Caco-2 (cell line): Measurements from ENCODE around the gene TYW5. TPM values are rescaled to one million over a fixed set of nuclear protein-coding genes. Genes with fewer than 3 reads are reported as not detected.

Source experiments
- BruUV-seq: library from RNA; stranded (reverse); fragments of 400-500 nt; replicated peaks from 2 replicates; lab custom pipeline; 2021; lab: Mats Ljungman, UMichigan
- CTCF ChIA-PET: fragments of 300-600 bp; sonication (Branson Sonifier 250); formaldehyde crosslinking; loops from one replicate; lab custom pipeline; 2022; ENCODE audit warnings: antibody characterized with exemption; lab: Charles Lee
- POLR2A ChIA-PET: fragments of 300-600 bp; sonication (Branson Sonifier 250); formaldehyde crosslinking; loops from one replicate; lab custom pipeline; 2022; ENCODE audit warnings: antibody characterized with exemption; lab: Charles Lee
- DNase-seq, 2 experiments: peaks; one replicate each; pipeline versions ENCODE4 v3.0.0 to v3.0.0-alpha.2; 2020 to 2022
- H3K27me3 ChIP-seq: replicated peaks from 2 replicates; pipeline ENCODE4 v1.6.0; 2011; ENCODE audit warnings: low read length; ENCODE audit not compliant: control insufficient read depth, insufficient read depth
- H3K36me3 ChIP-seq: 2 replicates; pipeline ENCODE4 v1.5.1; 2011; ENCODE audit warnings: low read length; ENCODE audit not compliant: control insufficient read depth, insufficient read depth
- H3K4me1 ChIP-seq: fragments of 250-450 bp; sonication (Bioruptor Pico); 2 replicates; pipeline ENCODE4 v1.5.1; 2020; ENCODE audit warnings: mild to moderate bottlenecking
- H3K4me3 ChIP-seq: 2 replicates; pipeline ENCODE4 v1.5.1; 2011; ENCODE audit warnings: low read depth, mild to moderate bottlenecking, control low read depth, low read length
- H3K9me3 ChIP-seq: fragments of 250-450 bp; sonication (Bioruptor Pico); 2 replicates; pipeline ENCODE4 v1.5.1; 2020; ENCODE audit warnings: mild to moderate bottlenecking, moderate library complexity
- H3K27ac Mint-ChIP-seq: one replicate; pipeline ENCODE4 v1.8.0; 2022; ENCODE audit warnings: mixed read lengths; ENCODE audit not compliant: unreplicated experiment
- H3K27me3 Mint-ChIP-seq: one replicate; pipeline ENCODE4 v1.8.0; 2022; ENCODE audit warnings: mixed read lengths; ENCODE audit not compliant: insufficient read depth, unreplicated experiment
- H3K36me3 Mint-ChIP-seq: one replicate; pipeline ENCODE4 v1.8.0; 2022; ENCODE audit warnings: mild to moderate bottlenecking, mixed read lengths; ENCODE audit not compliant: insufficient read depth, unreplicated experiment
- H3K4me1 Mint-ChIP-seq: one replicate; pipeline ENCODE4 v1.8.0; 2022; ENCODE audit warnings: low read depth, mixed read lengths; ENCODE audit not compliant: unreplicated experiment
- H3K4me3 Mint-ChIP-seq: one replicate; pipeline ENCODE4 v1.8.0; 2022; ENCODE audit warnings: mild to moderate bottlenecking, moderate library complexity, mixed read lengths; ENCODE audit not compliant: unreplicated experiment
- H3K9me3 Mint-ChIP-seq: one replicate; pipeline ENCODE4 v1.8.0; 2022; ENCODE audit warnings: mixed read lengths; ENCODE audit not compliant: unreplicated experiment
- CTCF ChIP-seq, 2 experiments: fragments of 200-600 bp in 1 of 2; IDR thresholded peaks; 1 replicate in 1 of 2; 2 replicates in 1 of 2; pipeline versions ENCODE4 v1.5.1 to v1.8.0; 2011 to 2022; ENCODE audit warnings: antibody characterized with exemption in 1 of 2, control low read depth in 1 of 2, inconsistent platforms in 1 of 2, low read depth in 1 of 2, low read length in 1 of 2, mild to moderate bottlenecking in 1 of 2, moderate library complexity in 1 of 2; ENCODE audit not compliant: insufficient read depth in 1 of 2, severe bottlenecking in 1 of 2, unreplicated experiment in 1 of 2
- intact Hi-C: fragments of 100-400 bp; cut with micrococcal nuclease; formaldehyde crosslinking; loops from one replicate; pipeline ENCODE4 v1.10.0; 2022; ENCODE audit not compliant: unreplicated experiment
- total RNA-seq: library from RNA; stranded (reverse); gene quantifications from 2 replicates; pipeline ENCODE4 v1.2.3, GENCODE V29; 2022

The TYW5 gene
- total RNA-seq, 1 experiment from 2014 or later = 13.9 TPM

GRCh38 chr2:199946836-199947235 is 8.5 kb downstream of the TYW5 start:
- no TSS peak for BruUV-seq
- no peak for DNase-seq
- no peak overlapping the region for H3K27ac Mint-ChIP-seq
- no peaks in the 10 kb centered on the region for H3K9me3 Mint-ChIP-seq
- Histone ChIP-seq H3K4me3 (no peak overlapping the region), H3K36me3 (no peaks in the 10 kb centered on the region; the same call in 1 of the 2 replicates), H3K9me3 (no peaks in the 10 kb centered on the region), H3K27me3 (no peaks in the 10 kb centered on the region), H3K4me1 (0 out of 2 replicates have a peak, but pooled peaks cover 4% of the 10 kb centered on the region)
- TF ChIP-seq CTCF (IDR thresholded peaks at IDR 0.05; ENCODE audit: insufficient read depth in 1 of 2, low read depth in 1 of 2, low read length in 1 of 2, severe bottlenecking in 1 of 2, unreplicated experiment in 1 of 2) = no peak
- POLR2A ChIA-PET = interaction anchor here (0.6 kb wide), 1 partner anchor 11 kb away, joined by 3 read pairs; no protein-coding TSS in a partner anchor
- no peak overlapping the region for H3K4me3 Mint-ChIP-seq
- CTCF ChIA-PET = no interaction called here
- intact Hi-C loops = no loop called here
- no peaks in the 10 kb centered on the region for H3K27me3 Mint-ChIP-seq
- H3K36me3 Mint-ChIP-seq = peaks cover 58% of the 10 kb centered on the region
- H3K4me1 Mint-ChIP-seq = no peaks in the 10 kb centered on the region

- H3K36me3 ChIP-seq = no peaks in the 10 kb centered on the region; the same call in 1 of the 2 replicates
- Mint-ChIP-seq H3K4me1 (no peaks in the 10 kb centered on the region), H3K4me3 (no peak overlapping the region), H3K36me3 (peaks cover 58% of the 10 kb centered on the region), H3K27me3 (no peaks in the 10 kb centered on the region), H3K27ac (no peak overlapping the region), H3K9me3 (no peaks in the 10 kb centered on the region)
- no peaks in the 10 kb centered on the region for H3K9me3 ChIP-seq
- no peak overlapping the region for H3K4me3 ChIP-seq
- ChIA-PET POLR2A (interaction anchor here (0.6 kb wide), 1 partner anchor 12 kb away, joined by 3 read pairs; no protein-coding TSS in a partner anchor), CTCF (no interaction called here)
- TF ChIP-seq CTCF (IDR thresholded peaks at IDR 0.05; ENCODE audit: insufficient read depth in 1 of 2, low read depth in 1 of 2, low read length in 1 of 2, severe bottlenecking in 1 of 2, unreplicated experiment in 1 of 2) = no peak
- DNase-seq = no peak
- no TSS peak for BruUV-seq
- intact Hi-C loops = no loop called here
- H3K27me3 ChIP-seq = no peaks in the 10 kb centered on the region
- H3K4me1 ChIP-seq = 0 out of 2 replicates have a peak, but pooled peaks cover 4% of the 10 kb centered on the region
These were observed 9.1 kb downstream of the TYW5 start for GRCh38 chr2:199946196-199946595.

- no peaks in the 10 kb centered on the region for H3K4me1 Mint-ChIP-seq
- Histone ChIP-seq H3K9me3 (no peaks in the 10 kb centered on the region), H3K36me3 (no peaks in the 10 kb centered on the region; the same call in 1 of the 2 replicates), H3K27me3 (no peaks in the 10 kb centered on the region), H3K4me3 (no peak overlapping the region), H3K4me1 (0 out of 2 replicates have a peak, but pooled peaks cover 4% of the 10 kb centered on the region)
- no peak overlapping the region for H3K4me3 Mint-ChIP-seq
- H3K36me3 Mint-ChIP-seq = peaks cover 58% of the 10 kb centered on the region
- H3K27ac Mint-ChIP-seq = no peak overlapping the region
- ChIA-PET POLR2A (no interaction called here), CTCF (interaction anchor here (0.7 kb wide), 1 partner anchor 14 kb away, joined by 3 read pairs; no protein-coding TSS in a partner anchor)
- no peak for DNase-seq
- TF ChIP-seq CTCF (IDR thresholded peaks at IDR 0.05; ENCODE audit: insufficient read depth in 1 of 2, low read depth in 1 of 2, low read length in 1 of 2, severe bottlenecking in 1 of 2, unreplicated experiment in 1 of 2) = no peak
- no peaks in the 10 kb centered on the region for H3K27me3 Mint-ChIP-seq
- no peaks in the 10 kb centered on the region for H3K9me3 Mint-ChIP-seq
- intact Hi-C loops = no loop called here
- no TSS peak for BruUV-seq
These were observed 11.9 kb downstream of the TYW5 start for GRCh38 chr2:199943373-199943772.
